ENCODE measurements around the gene NRAP.
A peak's percentile ranks its signal among the peaks of the same experiment; 100 is the strongest.

The NRAP gene

DNA sequence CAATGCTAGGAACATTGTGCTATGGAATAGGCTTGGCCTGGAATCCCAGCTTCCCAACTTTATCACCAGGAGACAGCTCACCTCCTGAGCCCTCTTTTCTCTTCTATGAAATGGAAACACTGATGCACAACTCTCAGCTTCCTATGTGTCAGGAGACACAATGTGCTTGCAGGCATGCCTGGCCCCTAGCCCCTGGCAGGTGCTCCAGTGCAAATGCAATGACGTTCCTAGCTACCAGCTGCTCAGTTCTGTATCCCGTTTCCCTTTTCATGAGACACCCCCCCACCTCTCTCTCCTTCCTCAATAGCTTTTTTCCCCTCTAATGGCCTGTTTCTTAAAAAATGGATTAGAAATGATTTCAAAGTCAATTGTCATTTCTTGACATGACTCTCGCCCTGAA, 80.3 kb downstream of the NRAP start:
- no peaks in the 10 kb centered on the region for H3K36me3 Mint-ChIP-seq (ENCODE audit: low read depth)
- H3K27ac Mint-ChIP-seq, result no peak overlapping the region
- H3K4me3 Mint-ChIP-seq, result no peak overlapping the region
- DNase-seq, result no peak
- no peaks in the 10 kb centered on the region for H3K9me3 Mint-ChIP-seq
- H3K27me3 Mint-ChIP-seq, result peaks cover 13% of the 10 kb centered on the region
- no peaks in the 10 kb centered on the region for H3K4me1 Mint-ChIP-seq (ENCODE audit: low read depth)

DNA sequence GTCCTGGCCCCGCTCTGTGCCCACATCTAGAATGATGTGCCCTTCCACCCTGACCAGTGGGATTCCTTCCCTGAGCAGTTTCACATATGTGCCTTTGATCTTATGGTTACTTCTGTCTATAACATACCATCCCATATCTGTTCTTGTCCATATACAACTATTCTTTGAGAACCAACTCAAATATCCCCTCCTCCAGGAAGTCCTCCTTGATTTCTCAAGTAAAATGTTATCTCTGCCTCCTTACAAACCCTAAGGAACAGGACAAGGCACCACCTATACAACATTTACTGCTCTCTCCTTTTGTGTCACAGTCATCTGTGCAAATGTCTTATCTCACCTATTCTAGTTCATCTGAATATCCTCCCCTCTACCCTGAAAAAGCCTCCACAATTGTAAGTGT, 82.7 kb downstream of the NRAP start:
- DNase-seq, result no peak
- Mint-ChIP-seq H3K9me3 (no peaks in the 10 kb centered on the region), H3K4me1 (ENCODE audit: low read depth) (no peaks in the 10 kb centered on the region), H3K4me3 (no peak overlapping the region), H3K27ac (no peak overlapping the region), H3K36me3 (ENCODE audit: low read depth) (no peaks in the 10 kb centered on the region), H3K27me3 (peaks cover 23% of the 10 kb centered on the region)

DNA sequence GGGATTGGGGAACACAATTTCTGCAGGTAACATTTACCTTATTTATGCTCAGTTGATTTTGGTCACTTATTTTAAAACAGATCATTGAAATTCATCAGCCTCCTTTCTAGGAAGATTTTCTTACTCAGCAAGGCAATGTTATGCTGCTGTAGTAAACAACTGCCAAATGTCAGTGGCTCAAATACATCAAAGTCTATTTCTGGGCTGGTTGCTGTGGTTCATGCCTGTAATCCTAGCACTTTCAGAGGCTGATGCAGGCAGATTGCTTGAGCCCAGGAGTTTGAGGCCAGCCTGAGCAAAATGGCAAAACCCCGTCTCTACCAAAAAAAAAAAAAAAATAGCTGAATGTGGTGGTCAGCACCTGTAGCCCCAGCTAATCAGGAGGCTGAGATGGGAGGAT, 85.1 kb downstream of the NRAP start:
- Mint-ChIP-seq H3K27me3 (peaks cover 15% of the 10 kb centered on the region), H3K4me3 (no peak overlapping the region), H3K4me1 (ENCODE audit: low read depth) (no peaks in the 10 kb centered on the region), H3K27ac (no peak overlapping the region), H3K36me3 (ENCODE audit: low read depth) (no peaks in the 10 kb centered on the region), H3K9me3 (no peaks in the 10 kb centered on the region)
- DNase-seq, result no peak

DNA sequence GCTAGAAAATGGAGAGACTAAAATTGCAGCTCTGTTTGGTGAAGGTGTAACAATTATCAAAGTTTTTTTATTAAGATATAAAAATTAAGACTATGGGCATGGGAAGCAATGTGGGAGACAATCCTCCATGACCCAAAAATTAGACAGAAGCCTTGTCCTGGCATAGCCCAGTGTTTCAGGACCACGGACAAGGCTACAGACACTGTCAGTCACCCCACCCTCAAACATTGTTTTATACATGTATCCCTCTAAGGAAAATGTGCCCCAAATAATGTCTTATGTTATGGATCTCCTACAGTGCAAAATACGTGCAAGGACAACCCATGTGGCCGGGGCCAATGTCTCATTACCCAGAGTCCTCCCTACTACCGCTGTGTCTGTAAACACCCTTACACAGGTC, 87.0 kb downstream of the NRAP start:
- Mint-ChIP-seq H3K4me3 (no peak overlapping the region), H3K9me3 (no peaks in the 10 kb centered on the region), H3K27ac (no peak overlapping the region), H3K27me3 (peaks cover 15% of the 10 kb centered on the region), H3K4me1 (ENCODE audit: low read depth) (no peaks in the 10 kb centered on the region), H3K36me3 (ENCODE audit: low read depth) (no peaks in the 10 kb centered on the region)
- no peak for DNase-seq

DNA sequence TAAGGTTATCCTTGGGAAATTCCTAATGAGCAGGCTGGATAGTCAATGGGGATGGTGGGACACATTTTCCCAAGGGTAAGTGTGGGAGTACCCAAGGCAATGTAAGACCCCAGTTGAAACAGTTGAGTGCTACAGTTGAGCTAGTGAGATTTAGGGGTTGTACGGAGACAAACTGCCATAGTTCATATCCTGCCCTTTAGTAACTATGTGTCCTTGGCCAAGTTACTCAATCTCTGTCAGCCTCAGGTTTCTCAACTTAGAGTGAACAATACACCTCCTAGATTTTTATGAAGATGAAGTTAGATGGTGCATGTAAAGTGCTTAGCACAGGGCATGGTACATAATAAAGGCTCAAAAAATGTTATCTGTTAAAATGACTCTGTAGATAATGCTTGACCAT, 90.5 kb downstream of the NRAP start:
- Mint-ChIP-seq H3K36me3 (ENCODE audit: low read depth) (no peaks in the 10 kb centered on the region), H3K9me3 (no peaks in the 10 kb centered on the region), H3K27me3 (peaks cover 11% of the 10 kb centered on the region), H3K4me1 (ENCODE audit: low read depth) (no peaks in the 10 kb centered on the region), H3K27ac (no peak overlapping the region), H3K4me3 (no peak overlapping the region)
- DNase-seq, result no peak

DNA sequence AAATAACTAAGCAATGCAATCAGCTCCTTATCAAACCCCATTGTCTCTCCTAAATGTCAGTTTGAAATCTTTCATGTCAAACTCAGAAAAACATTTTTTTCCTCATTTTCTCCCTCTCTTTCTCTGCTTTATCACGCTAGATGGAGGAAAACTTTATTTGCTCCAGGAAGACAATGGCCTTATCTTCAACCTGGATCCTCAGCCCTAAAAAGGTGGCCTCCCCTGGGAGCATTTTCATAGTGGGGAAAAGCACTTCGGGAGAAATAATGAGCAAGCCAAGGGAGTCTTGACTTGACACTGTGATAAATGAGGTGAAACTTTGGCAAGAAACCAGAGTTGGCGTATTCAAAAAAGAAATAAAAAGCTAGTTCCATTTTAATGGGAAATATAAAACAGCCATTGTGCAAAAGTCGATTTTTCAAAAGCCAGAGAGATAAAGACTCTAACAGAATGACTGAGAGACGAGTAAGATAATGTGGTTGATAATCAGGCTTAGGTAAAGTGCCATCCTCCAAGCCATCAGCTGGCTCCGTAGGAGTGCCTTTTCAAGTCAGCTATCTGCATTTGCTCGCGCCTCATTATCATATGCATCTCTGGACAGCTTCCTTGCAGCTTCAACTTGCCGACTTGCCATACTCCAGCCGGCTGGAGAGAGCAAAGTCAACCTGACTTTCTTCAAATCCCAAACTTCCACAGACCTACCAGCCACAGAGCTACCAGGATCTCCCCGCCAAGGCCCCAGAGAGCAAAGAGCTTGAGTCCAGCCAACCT, 91.1 kb downstream of the NRAP start:
- Mint-ChIP-seq H3K27me3 (peaks cover 11% of the 10 kb centered on the region), H3K4me3 (no peak overlapping the region), H3K27ac (no peak overlapping the region), H3K36me3 (ENCODE audit: low read depth) (no peaks in the 10 kb centered on the region), H3K4me1 (ENCODE audit: low read depth) (no peaks in the 10 kb centered on the region), H3K9me3 (no peaks in the 10 kb centered on the region)
- no peak for DNase-seq

DNA sequence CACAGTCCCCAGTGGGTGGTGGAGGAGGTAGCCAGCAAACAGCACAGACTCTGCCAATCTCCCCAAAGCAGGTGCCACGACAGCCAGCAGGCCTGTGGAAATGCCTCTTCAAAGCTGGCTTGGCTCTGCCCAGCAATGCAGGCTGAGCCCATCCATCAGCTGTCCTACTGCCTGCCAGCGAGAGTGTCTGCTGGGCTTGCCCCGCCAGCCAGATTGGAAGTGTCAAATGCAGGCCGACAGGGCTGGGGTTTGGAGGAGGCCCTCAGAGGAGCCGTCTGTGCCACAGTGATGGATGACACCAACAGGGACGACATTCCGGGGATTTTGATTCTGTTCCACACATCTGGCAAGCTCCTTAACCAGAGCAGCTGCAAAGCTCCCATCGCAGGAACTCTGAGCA, 94.3 kb downstream of the NRAP start:
- Mint-ChIP-seq H3K36me3 (ENCODE audit: low read depth) (no peaks in the 10 kb centered on the region), H3K27ac (no peak overlapping the region), H3K9me3 (no peaks in the 10 kb centered on the region), H3K4me3 (no peak overlapping the region), H3K4me1 (ENCODE audit: low read depth) (no peaks in the 10 kb centered on the region), H3K27me3 (peaks cover 3% of the 10 kb centered on the region)
- no peak for DNase-seq

DNA sequence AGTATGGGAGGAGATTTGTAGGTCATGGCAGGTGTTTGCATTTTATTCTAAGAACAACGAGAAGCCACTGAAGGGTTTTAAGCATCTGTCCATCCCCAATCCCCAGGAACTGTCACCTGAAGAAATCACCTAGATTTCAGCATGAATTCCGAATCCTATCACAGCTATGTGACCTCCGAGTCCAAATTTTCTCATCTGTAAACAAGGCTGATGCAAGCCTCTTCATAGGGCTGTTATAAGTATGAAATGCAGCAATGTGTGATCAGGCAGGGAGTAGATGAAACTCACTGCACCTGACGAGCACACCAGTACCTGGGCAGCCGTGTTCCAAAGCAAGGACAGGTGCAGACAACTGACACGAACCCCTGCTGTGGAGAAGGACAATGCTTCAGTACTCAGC, 97.0 kb downstream of the NRAP start:
- H3K27me3 Mint-ChIP-seq, result peaks cover 3% of the 10 kb centered on the region
- no peak overlapping the region for H3K27ac Mint-ChIP-seq
- H3K4me3 Mint-ChIP-seq, result no peak overlapping the region
- peaks cover 5% of the 10 kb centered on the region for H3K4me1 Mint-ChIP-seq (ENCODE audit: low read depth)
- H3K9me3 Mint-ChIP-seq, result no peaks in the 10 kb centered on the region
- no peaks in the 10 kb centered on the region for H3K36me3 Mint-ChIP-seq (ENCODE audit: low read depth)
- DNase-seq, result no peak

DNA sequence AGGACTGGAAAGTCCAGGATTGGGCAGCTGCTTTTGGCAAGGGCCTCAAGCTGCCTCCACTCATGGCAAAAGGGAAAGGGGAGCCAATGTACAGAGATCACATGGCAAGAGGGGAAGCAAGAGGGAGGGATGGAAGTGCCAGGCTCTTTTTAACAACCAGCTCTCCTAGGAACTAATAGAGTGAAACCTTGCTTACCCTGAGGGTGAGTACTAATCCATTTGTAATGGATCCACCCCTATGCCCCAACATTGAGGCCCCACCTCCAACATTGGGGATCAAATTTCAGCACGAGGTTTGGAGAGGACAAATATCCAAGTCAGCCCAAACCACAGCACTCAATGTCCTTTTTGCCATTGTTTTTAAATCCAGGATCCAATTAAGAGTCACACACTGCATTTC, 98.5 kb downstream of the NRAP start:
- Mint-ChIP-seq H3K4me1 (ENCODE audit: low read depth) (peaks cover 5% of the 10 kb centered on the region), H3K36me3 (ENCODE audit: low read depth) (no peaks in the 10 kb centered on the region), H3K27ac (no peak overlapping the region), H3K4me3 (no peak overlapping the region), H3K9me3 (no peaks in the 10 kb centered on the region), H3K27me3 (peaks cover 3% of the 10 kb centered on the region)
- no peak for DNase-seq

DNA sequence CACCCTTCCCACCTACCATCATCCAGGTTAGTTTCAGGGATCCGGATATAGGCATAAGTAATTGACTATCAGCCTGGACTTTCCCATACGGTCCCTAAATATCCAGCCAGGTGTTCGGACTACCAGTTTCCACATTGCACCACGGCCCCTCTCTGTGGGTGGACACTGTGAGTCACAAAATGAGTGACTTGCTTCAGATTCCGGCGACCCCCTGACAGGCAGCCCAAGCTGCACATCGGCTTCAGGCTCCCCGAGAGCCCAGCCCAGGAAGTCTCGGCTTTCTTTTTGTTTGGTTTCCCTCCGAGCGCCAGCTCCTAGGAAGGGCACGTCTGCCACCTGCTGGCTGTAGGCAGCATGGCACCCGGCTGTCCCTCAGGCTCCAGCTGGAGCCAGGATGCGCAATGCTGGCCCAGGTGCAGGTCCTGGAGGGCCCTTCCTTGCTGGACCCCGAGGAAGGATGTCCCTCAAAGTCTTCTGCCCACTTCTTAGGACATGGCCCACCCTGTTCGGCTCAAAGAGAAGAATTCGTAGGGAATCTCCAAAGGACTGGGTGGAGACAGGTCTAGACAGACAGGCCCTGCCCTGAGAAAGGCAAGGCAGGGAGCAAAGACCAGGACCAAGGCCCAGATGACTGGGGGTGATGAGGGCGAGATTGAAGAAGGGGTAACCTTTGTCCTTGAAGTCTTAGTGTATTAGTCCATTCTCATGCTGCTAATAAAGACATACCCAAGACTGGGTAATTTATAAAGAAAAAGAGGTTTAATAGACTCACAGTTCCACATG, 100.3 kb downstream of the NRAP start:
- H3K4me1 Mint-ChIP-seq (ENCODE audit: low read depth), result peaks cover 5% of the 10 kb centered on the region
- DNase-seq, result peak; percentile 79
- H3K36me3 Mint-ChIP-seq (ENCODE audit: low read depth), result no peaks in the 10 kb centered on the region
- H3K4me3 Mint-ChIP-seq, result peak overlapping the region; percentile 69
- H3K27ac Mint-ChIP-seq, result no peak overlapping the region
- H3K9me3 Mint-ChIP-seq, result no peaks in the 10 kb centered on the region
- H3K27me3 Mint-ChIP-seq, result peaks cover 14% of the 10 kb centered on the region

DNA sequence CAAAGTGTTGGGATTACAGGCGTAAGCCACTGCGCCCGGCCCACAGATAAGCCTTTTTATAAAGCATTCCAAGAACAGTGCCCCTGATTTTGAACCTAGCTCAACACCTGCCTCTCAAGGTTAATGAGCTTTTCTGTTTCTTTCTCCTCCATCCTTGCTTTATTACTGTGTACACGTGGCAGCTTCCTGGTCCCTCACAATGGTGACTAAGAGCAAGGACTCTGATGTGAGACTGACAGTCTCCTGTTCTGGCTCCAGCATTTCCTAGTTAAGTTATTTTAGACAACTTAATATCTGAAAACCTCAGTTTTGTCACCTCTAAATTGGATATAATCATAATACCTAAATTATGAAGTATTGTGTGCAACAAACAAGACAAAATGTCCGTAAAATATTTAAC, 101.1 kb downstream of the NRAP start:
- no peak overlapping the region for H3K4me3 Mint-ChIP-seq
- H3K4me1 Mint-ChIP-seq (ENCODE audit: low read depth), result peaks cover 9% of the 10 kb centered on the region
- H3K27ac Mint-ChIP-seq, result no peak overlapping the region
- H3K27me3 Mint-ChIP-seq, result peaks cover 19% of the 10 kb centered on the region
- H3K36me3 Mint-ChIP-seq (ENCODE audit: low read depth), result no peaks in the 10 kb centered on the region
- H3K9me3 Mint-ChIP-seq, result no peaks in the 10 kb centered on the region
- no peak for DNase-seq

DNA sequence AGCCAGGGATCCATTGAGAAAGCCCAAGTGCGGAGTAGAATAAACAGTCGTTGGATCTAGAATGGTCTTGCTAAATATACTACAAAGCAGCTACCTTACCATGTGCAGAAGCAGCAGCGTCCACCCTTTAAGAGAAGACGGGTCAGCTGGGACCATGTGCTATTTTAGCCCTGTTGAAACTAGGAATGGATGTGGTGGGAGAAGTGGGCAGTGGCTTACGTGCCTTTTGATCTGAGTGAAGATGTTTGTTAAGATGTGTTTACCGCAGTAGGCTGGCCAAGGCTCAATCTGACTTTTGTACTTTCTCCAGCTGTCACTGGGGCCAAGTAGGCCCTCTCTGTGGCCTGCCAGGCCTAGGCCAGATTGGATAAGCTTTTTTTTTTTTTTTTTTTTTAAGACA, 101.8 kb downstream of the NRAP start:
- Mint-ChIP-seq H3K27me3 (peaks cover 23% of the 10 kb centered on the region), H3K27ac (no peak overlapping the region), H3K4me1 (ENCODE audit: low read depth) (peaks cover 9% of the 10 kb centered on the region), H3K36me3 (ENCODE audit: low read depth) (no peaks in the 10 kb centered on the region), H3K4me3 (no peak overlapping the region), H3K9me3 (no peaks in the 10 kb centered on the region)
- no peak for DNase-seq

DNA sequence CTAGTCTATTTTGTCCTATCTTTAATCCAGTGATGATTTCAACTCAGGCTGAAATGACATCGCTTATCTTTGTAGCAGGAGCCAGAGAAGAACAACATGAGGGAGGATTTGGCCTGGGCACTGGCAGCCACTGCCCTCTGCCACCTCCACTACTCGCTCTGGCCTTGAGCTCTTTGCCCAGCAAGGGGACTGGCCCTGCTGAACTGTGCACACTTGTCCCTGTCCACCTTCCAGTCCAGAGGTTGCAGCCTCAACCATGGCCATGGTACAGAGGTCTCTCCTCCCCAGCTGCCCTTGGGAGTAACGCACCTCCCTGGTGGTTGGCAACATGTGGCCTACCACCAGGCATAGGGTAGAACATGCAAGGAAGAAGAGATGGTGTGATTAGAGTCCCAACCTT, 102.6 kb downstream of the NRAP start:
- DNase-seq, result no peak
- Mint-ChIP-seq H3K9me3 (no peaks in the 10 kb centered on the region), H3K4me3 (no peak overlapping the region), H3K27ac (no peak overlapping the region), H3K36me3 (ENCODE audit: low read depth) (no peaks in the 10 kb centered on the region), H3K27me3 (peaks cover 27% of the 10 kb centered on the region), H3K4me1 (ENCODE audit: low read depth) (peaks cover 9% of the 10 kb centered on the region)

DNA sequence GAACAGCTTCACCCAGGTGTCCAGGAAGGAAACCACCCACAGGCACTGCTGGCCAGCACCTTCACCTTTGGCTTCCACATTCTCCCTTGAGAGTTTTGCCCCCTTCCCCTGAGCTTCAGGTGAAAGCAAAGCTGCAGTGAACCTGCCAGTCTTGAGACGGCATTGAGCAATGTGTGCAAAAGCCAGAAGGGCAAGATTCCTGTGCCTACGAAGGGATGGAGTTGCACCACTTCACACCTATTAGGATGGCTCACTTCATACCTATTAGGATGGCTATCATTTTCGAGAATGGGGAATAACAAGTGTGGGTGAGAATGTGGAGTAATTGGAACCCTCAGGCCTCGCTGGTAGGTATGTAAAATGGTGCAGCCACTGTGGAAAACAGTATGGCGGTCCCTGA, 103.8 kb downstream of the NRAP start:
- Mint-ChIP-seq H3K9me3 (no peaks in the 10 kb centered on the region), H3K4me3 (no peak overlapping the region), H3K27me3 (peaks cover 38% of the 10 kb centered on the region), H3K27ac (no peak overlapping the region), H3K36me3 (ENCODE audit: low read depth) (no peaks in the 10 kb centered on the region), H3K4me1 (ENCODE audit: low read depth) (peaks cover 9% of the 10 kb centered on the region)
- no peak for DNase-seq

DNA sequence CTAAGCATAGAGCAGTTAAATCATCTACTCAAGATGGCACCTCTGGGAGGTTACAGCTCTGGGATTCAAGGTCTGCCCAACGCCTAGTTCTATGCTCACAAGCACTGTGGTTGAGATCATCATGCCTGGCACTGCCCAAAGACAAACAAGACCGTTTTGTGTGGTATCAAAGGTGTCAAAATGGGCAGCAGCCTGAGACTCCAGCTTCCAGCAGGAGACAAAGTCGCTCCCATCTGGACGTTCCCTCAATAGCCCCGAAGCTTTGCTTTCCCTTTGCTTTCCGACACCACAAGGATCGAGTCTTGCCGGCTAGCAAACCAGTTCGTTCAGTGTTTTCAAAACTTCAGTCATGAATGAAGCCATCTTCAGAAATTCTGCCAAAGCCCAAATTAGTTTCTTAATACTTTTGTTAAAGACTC, 105.9 kb downstream of the NRAP start:
- H3K9me3 Mint-ChIP-seq, result no peaks in the 10 kb centered on the region
- DNase-seq, result no peak
- H3K4me3 Mint-ChIP-seq, result no peak overlapping the region
- H3K27me3 Mint-ChIP-seq, result peaks cover 52% of the 10 kb centered on the region
- no peak overlapping the region for H3K27ac Mint-ChIP-seq
- H3K36me3 Mint-ChIP-seq (ENCODE audit: low read depth), result no peaks in the 10 kb centered on the region
- peaks cover 3% of the 10 kb centered on the region for H3K4me1 Mint-ChIP-seq (ENCODE audit: low read depth)
